A673 (cell line): Measurements from ENCODE around the gene MTO1.

ENCODE experiments used
- EZH2 ChIP-seq: fragments of 200-600 bp; sonication (generic); IDR thresholded peaks from 2 replicates; pipeline ENCODE4 v1.6.1; 2017; ENCODE audit warnings: borderline replicate concordance, low read depth, mild to moderate bottlenecking, mixed read lengths, antibody characterized with exemption, low read length; ENCODE audit not compliant: poor library complexity, severe bottlenecking
- TF ChIP-seq, protein P1 (sequence below): fragments of 300-800, 200-600 bp; sonication (generic); conservative IDR thresholded peaks from 2 replicates; pipeline ENCODE4 v1.5.1; 2017; ENCODE audit warnings: low read depth, mild to moderate bottlenecking, antibody characterized with exemption, low read length, moderate library complexity, mixed read lengths

DNA sequence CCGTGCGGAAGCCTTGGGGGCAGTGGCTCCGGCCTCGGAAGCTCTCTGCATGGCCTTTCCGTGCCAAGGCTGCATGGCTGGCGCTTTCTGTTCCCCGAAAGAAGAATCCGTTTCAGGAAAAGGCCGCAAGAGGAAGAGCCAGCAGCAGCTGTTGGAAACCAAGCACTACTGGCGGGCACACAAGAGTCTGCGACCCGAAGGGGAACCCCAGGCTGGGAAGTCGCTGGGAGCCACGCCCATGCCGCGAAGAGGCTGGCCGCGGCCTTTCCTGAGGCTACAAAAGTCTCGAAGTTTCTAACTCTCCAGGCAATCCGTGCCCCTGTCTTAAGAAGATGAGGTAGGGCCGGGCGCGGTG lies 9.5 kb upstream of the MTO1 start, which contains the start of gene CGAS:
- TF ChIP-seq, protein P1, sequence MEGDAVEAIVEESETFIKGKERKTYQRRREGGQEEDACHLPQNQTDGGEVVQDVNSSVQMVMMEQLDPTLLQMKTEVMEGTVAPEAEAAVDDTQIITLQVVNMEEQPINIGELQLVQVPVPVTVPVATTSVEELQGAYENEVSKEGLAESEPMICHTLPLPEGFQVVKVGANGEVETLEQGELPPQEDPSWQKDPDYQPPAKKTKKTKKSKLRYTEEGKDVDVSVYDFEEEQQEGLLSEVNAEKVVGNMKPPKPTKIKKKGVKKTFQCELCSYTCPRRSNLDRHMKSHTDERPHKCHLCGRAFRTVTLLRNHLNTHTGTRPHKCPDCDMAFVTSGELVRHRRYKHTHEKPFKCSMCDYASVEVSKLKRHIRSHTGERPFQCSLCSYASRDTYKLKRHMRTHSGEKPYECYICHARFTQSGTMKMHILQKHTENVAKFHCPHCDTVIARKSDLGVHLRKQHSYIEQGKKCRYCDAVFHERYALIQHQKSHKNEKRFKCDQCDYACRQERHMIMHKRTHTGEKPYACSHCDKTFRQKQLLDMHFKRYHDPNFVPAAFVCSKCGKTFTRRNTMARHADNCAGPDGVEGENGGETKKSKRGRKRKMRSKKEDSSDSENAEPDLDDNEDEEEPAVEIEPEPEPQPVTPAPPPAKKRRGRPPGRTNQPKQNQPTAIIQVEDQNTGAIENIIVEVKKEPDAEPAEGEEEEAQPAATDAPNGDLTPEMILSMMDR, result no peak
- TF ChIP-seq EZH2, result no peak
